Neural cell (in vitro differentiated cells): ENCODE measurements around the gene ADGRG7. TPM values are rescaled to one million over a fixed set of nuclear protein-coding genes. Genes with fewer than 3 reads are reported as not detected.

Source experiments
- H2AFZ ChIP-seq: fragments of 200-600, 300-800 bp; sonication (generic), shearing (Covaris generic); 2 replicates; pipeline ENCODE4 v1.6.0; 2014; ENCODE audit warnings: low read depth, mild to moderate bottlenecking, antibody characterized with exemption, low read length, moderate library complexity
- H3F3A ChIP-seq: fragments of 200-600 bp; shearing (Covaris generic); 2 replicates; pipeline ENCODE4 v1.6.1; 2016; ENCODE audit warnings: mild to moderate bottlenecking, moderate library complexity, mixed read lengths, antibody characterized with exemption, low read length; ENCODE audit not compliant: insufficient read depth, poor library complexity, severe bottlenecking
- H3K27ac ChIP-seq: fragments of 200-600, 300-800 bp; sonication (generic), shearing (Covaris generic); 2 replicates; pipeline ENCODE4 v1.5.1; 2014; ENCODE audit warnings: mild to moderate bottlenecking, low read length, moderate library complexity
- H3K27me3 ChIP-seq: fragments of 300-800, 200-600 bp; sonication (generic), shearing (Covaris generic); 2 replicates; pipeline ENCODE4 v1.6.0; 2014; ENCODE audit warnings: mild to moderate bottlenecking, low read depth, low read length, moderate library complexity; ENCODE audit not compliant: insufficient read depth
- H3K36me3 ChIP-seq: fragments of 300-800, 200-600 bp; sonication (generic), shearing (Covaris generic); 2 replicates; pipeline ENCODE4 v1.5.1; 2014; ENCODE audit warnings: mild to moderate bottlenecking, antibody characterized with exemption, low read length, moderate library complexity; ENCODE audit not compliant: insufficient read depth
- H3K4me2 ChIP-seq: fragments of 300-800, 200-600 bp; sonication (generic), shearing (Covaris generic); 2 replicates; pipeline ENCODE4 v1.6.0; 2014; ENCODE audit warnings: mild to moderate bottlenecking, low read length
- H3K4me3 ChIP-seq: fragments of 300-800, 200-600 bp; sonication (generic), shearing (Covaris generic); 2 replicates; pipeline ENCODE4 v1.5.1; 2014; ENCODE audit warnings: mild to moderate bottlenecking, low read length, moderate library complexity
- H3K79me2 ChIP-seq: fragments of 200-600 bp; shearing (Covaris generic); replicated peaks from 2 replicates; pipeline ENCODE4 v1.6.0; 2014; ENCODE audit warnings: mild to moderate bottlenecking, low read length, moderate library complexity; ENCODE audit not compliant: insufficient read depth
- H3K9ac ChIP-seq: fragments of 300-800, 200-600 bp; sonication (generic), shearing (Covaris generic); 2 replicates; pipeline ENCODE4 v1.6.1; 2016; ENCODE audit warnings: mild to moderate bottlenecking, low read length, mixed read lengths
- H3K9me2 ChIP-seq: fragments of 200-600 bp; shearing (Covaris generic); 2 replicates; pipeline ENCODE4 v1.6.1; 2016; ENCODE audit warnings: mild to moderate bottlenecking, low read length, mixed read lengths; ENCODE audit not compliant: insufficient read depth
- H3K9me3 ChIP-seq: fragments of 200-600, 300-800 bp; sonication (generic), shearing (Covaris generic); 2 replicates; pipeline ENCODE4 v1.6.1; 2016; ENCODE audit warnings: mild to moderate bottlenecking, mixed run types, low read length, moderate library complexity, mixed read lengths
- H4K20me1 ChIP-seq: fragments of 200-600 bp; shearing (Covaris generic); 2 replicates; pipeline ENCODE4 v1.6.1; 2016; ENCODE audit warnings: mild to moderate bottlenecking, mixed run types; ENCODE audit not compliant: insufficient read depth
- EP300 ChIP-seq: fragments of 450-650 bp; conservative IDR thresholded peaks from 2 replicates; pipeline ENCODE4 v1.6.1; 2014; ENCODE audit warnings: antibody characterized with exemption, mild to moderate bottlenecking, moderate library complexity; ENCODE audit not compliant: poor library complexity, severe bottlenecking
- EZH2 ChIP-seq: fragments of 200-600, 300-800 bp; shearing (Covaris generic), sonication (generic); IDR thresholded peaks from 2 replicates; pipeline ENCODE4 v1.6.1; 2014; ENCODE audit warnings: antibody characterized with exemption, low read length, borderline replicate concordance, mild to moderate bottlenecking; ENCODE audit not compliant: insufficient read depth, poor library complexity, severe bottlenecking
- MXI1 ChIP-seq: fragments of 450-650 bp; conservative IDR thresholded peaks from 2 replicates; pipeline ENCODE4 v1.6.1; 2014; ENCODE audit warnings: antibody characterized with exemption, mild to moderate bottlenecking; ENCODE audit not compliant: poor library complexity, severe bottlenecking
- POLR2AphosphoS5 ChIP-seq: IDR thresholded peaks from 2 replicates; pipeline ENCODE4 v1.6.1; 2012
- RAD21 ChIP-seq: fragments of 450-650 bp; conservative IDR thresholded peaks from 2 replicates; pipeline ENCODE4 v1.6.1; 2014; ENCODE audit warnings: antibody characterized with exemption, mild to moderate bottlenecking, moderate library complexity
- SMC3 ChIP-seq: fragments of 450-650 bp; conservative IDR thresholded peaks from 2 replicates; pipeline ENCODE4 v1.6.1; 2014; ENCODE audit warnings: antibody characterized with exemption, mild to moderate bottlenecking, moderate library complexity; ENCODE audit not compliant: poor library complexity
- TAF1 ChIP-seq: IDR thresholded peaks from 2 replicates; pipeline ENCODE4 v1.6.1; 2012; ENCODE audit warnings: low read depth
- polyA plus RNA-seq: library from polyadenylated mRNA; depleted of rRNA; stranded (reverse); fragments of >200 nt; gene quantifications from 2 replicates; pipeline ENCODE4 v1.2.3, GENCODE V29; 2014
- TF ChIP-seq, protein P1 (sequence below): fragments of 450-650 bp; IDR thresholded peaks from 2 replicates; pipeline ENCODE4 v1.5.1; 2014; ENCODE audit warnings: antibody characterized with exemption, mild to moderate bottlenecking, moderate library complexity; ENCODE audit not compliant: poor library complexity, severe bottlenecking
- TF ChIP-seq, protein P2 (sequence below): IDR thresholded peaks from 2 replicates; pipeline ENCODE4 v1.6.1; 2012; ENCODE audit warnings: borderline replicate concordance

ADGRG7 gene
- polyA plus RNA-seq, 1 donor from 2014 or later: not detected

DNA sequence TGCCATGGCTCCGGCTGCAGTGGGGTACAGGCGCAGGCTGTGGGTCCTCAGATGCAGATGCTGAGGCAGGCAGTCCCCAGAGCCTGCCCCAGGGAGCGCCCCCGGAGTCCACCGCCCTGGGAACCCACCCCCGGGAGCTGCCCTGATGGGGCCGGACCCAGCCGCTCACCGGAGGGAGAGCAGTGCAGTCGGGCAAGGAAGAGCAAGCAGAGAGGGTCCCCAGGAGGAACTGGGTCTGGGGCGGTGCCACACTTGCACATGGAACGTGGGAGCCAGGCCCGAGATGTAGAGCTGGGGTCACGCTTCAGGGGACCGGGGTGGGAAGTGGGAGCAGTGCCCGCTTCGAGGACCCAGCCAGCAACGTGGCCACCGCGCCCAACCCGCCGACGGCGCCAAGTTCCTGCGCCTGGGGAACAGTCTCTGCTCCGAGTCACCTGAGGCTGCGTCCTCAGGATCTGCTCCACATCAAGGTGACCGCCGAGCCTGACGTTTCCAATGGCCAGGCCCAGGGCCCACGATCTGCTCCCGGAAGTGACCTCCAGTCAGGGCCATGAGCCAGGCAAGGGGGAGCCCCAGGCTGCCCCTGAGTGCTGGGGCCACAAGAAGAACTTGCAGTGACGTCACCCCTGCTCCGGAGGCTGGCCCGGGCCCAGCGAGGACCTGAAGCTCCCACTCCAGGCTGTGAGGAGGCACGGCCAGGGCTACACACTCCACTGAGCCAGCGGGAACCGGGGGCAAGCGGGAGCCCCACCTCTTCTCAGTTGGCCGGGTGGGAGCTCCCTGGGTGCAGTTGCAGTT lies 72.9 kb downstream of the ADGRG7 start:
- Histone ChIP-seq H3K79me2 (no peaks in the 10 kb centered on the region), H3K9ac (no peak overlapping the region), H3K4me3 (no peak overlapping the region), H3K36me3 (no peaks in the 10 kb centered on the region), H3K9me3 (no peaks in the 10 kb centered on the region), H3K27me3 (no peaks in the 10 kb centered on the region), H3K27ac (no peak overlapping the region), H3K4me2 (no peak overlapping the region), H3K9me2 (no peaks in the 10 kb centered on the region), H4K20me1 (no peaks in the 10 kb centered on the region), H3F3A (no peaks in the 10 kb centered on the region), H2AFZ (no peak overlapping the region)
- TF ChIP-seq RAD21 (no peak), EZH2 (no peak), SMC3 (no peak), POLR2AphosphoS5 (no peak), EP300 (no peak), MXI1 (no peak), TAF1 (no peak)
- TF ChIP-seq, protein P1, sequence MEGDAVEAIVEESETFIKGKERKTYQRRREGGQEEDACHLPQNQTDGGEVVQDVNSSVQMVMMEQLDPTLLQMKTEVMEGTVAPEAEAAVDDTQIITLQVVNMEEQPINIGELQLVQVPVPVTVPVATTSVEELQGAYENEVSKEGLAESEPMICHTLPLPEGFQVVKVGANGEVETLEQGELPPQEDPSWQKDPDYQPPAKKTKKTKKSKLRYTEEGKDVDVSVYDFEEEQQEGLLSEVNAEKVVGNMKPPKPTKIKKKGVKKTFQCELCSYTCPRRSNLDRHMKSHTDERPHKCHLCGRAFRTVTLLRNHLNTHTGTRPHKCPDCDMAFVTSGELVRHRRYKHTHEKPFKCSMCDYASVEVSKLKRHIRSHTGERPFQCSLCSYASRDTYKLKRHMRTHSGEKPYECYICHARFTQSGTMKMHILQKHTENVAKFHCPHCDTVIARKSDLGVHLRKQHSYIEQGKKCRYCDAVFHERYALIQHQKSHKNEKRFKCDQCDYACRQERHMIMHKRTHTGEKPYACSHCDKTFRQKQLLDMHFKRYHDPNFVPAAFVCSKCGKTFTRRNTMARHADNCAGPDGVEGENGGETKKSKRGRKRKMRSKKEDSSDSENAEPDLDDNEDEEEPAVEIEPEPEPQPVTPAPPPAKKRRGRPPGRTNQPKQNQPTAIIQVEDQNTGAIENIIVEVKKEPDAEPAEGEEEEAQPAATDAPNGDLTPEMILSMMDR: no peak
- TF ChIP-seq, protein P2, sequence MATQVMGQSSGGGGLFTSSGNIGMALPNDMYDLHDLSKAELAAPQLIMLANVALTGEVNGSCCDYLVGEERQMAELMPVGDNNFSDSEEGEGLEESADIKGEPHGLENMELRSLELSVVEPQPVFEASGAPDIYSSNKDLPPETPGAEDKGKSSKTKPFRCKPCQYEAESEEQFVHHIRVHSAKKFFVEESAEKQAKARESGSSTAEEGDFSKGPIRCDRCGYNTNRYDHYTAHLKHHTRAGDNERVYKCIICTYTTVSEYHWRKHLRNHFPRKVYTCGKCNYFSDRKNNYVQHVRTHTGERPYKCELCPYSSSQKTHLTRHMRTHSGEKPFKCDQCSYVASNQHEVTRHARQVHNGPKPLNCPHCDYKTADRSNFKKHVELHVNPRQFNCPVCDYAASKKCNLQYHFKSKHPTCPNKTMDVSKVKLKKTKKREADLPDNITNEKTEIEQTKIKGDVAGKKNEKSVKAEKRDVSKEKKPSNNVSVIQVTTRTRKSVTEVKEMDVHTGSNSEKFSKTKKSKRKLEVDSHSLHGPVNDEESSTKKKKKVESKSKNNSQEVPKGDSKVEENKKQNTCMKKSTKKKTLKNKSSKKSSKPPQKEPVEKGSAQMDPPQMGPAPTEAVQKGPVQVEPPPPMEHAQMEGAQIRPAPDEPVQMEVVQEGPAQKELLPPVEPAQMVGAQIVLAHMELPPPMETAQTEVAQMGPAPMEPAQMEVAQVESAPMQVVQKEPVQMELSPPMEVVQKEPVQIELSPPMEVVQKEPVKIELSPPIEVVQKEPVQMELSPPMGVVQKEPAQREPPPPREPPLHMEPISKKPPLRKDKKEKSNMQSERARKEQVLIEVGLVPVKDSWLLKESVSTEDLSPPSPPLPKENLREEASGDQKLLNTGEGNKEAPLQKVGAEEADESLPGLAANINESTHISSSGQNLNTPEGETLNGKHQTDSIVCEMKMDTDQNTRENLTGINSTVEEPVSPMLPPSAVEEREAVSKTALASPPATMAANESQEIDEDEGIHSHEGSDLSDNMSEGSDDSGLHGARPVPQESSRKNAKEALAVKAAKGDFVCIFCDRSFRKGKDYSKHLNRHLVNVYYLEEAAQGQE: no peak

DNA sequence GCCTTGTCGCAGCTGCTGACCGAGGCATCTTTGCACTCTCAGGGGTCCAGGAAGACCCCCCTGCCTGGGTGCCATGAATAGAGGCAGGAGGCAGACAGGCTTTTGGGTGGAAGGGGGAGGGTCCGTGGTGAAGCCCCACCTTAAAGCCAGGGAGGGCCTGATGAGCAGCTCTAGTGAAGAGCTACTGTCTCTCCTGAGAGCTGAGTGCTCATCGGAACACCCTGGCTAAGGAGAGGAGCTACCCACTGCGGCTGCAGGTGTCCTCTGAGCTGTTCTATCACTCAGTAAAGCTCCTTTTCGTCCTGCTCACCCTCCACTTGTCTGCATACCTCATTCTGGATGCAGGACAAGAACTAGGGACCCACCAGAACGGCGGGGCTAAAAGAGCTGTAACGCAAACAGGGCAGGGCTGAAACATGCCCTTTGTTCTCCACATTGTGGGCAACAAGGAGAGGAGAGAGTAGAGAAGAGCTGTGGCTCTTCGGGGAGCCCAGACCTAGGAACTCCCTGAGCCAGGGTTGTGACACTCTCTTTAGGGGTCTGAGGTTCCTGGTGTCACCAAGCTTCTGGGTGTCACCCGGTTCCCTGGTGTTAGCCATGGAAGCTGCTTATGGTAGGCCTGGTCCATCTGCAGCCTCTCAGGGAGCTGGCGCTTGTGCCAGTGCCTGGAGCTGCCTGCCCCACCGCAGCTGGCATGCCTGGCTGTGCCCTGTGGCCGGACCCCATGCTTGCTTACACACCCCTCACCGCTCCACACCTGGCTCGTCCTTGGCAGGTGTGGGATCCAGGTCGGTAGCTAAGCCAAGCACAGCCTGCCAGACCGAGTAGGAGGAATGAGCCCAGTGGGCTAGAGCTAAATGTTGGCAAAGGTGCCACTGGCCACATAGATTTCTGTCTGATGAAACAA lies 73.7 kb downstream of the ADGRG7 start:
- no peaks in the 10 kb centered on the region for H3K9me2 ChIP-seq
- no peak overlapping the region for H2AFZ ChIP-seq
- H3K27ac ChIP-seq: no peak overlapping the region
- H3K9ac ChIP-seq: no peak overlapping the region
- no peak for TF ChIP-seq TAF1
- TF ChIP-seq SMC3: no peak
- TF ChIP-seq MXI1: no peak
- TF ChIP-seq, protein P2: no peak
- no peak for TF ChIP-seq RAD21
- no peaks in the 10 kb centered on the region for H3K36me3 ChIP-seq
- no peak overlapping the region for H3K4me2 ChIP-seq
- H3K79me2 ChIP-seq: no peaks in the 10 kb centered on the region
- H3F3A ChIP-seq: no peaks in the 10 kb centered on the region
- H3K9me3 ChIP-seq: no peaks in the 10 kb centered on the region
- H3K4me3 ChIP-seq: no peak overlapping the region
- H3K27me3 ChIP-seq: no peaks in the 10 kb centered on the region
- H4K20me1 ChIP-seq: no peaks in the 10 kb centered on the region
